GM19455 (cell line): Measurements from ENCODE around the gene ANO1.
"Not testable (repeated sequence)": the region's sequence is repeated elsewhere in the genome, so short reads cannot be mapped to it uniquely, and the experiment has no call there.

Source experiments
- ATAC-seq: cut with Tn5 transposase; IDR thresholded peaks from one replicate; pipeline ENCODE4 v1.9.1; 2021; ENCODE audit not compliant: unreplicated experiment

The ANO1 gene

DNA sequence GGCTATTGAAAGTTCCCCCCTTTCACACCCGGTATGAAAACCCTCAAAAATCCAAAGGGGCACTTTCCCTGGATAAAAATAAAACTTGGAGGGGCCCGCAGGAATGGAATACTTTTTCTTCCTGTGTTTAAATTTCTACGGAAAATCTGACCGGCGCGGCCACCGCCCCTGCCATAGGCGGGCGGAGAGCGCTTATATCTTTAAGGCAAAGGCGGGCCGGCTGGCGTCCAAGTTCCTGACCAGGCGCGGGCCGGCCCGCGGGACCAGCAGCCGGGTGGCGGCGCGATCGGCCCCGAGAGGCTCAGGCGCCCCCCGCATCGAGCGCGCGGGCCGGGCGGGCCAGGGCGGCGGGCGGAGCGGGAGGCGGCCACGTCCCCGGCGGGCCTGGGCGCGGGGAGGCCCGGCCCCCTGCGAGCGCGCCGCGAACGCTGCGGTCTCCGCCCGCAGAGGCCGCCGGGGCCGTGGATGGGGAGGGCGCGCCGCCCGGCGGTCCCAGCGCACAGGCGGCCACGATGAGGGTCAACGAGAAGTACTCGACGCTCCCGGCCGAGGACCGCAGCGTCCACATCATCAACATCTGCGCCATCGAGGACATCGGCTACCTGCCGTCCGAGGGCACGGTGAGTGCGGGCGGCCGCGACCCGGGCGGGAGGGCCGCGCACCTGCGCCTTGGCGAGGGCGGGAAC is at the start of gene ANO1:
ANO1 (plus strand) TSS at position 223 of the 686 bp plus-strand sequence; CDS start at position 513, 290 bp downstream.
- ATAC-seq = no peak

DNA sequence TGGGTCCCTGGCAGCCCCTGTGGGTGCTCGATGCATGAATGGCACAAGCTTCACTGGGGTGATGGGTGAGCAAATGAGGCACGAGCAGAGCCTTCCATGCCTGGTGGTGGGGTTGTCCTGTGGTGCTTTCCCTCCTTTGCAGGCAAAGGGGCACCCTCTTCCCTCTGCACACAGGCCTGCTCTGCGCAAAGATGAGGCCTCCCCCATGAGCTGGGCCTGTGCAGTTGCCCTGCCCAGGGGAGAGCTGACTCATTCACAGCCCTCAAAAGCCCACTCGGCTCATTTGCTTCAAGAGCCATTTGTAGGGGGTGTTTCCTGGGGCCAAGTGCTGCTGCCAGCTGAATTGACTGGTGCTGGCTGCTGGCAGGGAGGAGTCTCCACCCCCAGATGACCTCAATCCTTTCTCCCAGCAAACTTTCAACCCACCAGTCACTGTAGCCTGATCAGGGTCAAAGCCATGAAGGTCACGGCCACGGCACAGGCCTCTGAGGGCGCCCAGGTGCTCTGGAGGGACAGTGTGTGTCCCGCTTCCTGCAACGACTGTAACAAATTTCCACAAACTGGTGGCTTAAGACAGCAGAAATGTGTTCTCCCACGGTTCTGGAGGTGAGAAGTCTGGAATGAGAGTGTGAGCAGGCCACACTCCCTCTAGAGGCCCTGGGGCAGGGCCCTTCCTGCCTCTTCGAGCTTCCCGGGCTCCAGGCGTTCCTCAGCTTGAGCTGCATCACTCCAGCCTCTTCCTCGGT is 48.8 kb upstream of the ANO1 start:
- ATAC-seq = no peak

DNA sequence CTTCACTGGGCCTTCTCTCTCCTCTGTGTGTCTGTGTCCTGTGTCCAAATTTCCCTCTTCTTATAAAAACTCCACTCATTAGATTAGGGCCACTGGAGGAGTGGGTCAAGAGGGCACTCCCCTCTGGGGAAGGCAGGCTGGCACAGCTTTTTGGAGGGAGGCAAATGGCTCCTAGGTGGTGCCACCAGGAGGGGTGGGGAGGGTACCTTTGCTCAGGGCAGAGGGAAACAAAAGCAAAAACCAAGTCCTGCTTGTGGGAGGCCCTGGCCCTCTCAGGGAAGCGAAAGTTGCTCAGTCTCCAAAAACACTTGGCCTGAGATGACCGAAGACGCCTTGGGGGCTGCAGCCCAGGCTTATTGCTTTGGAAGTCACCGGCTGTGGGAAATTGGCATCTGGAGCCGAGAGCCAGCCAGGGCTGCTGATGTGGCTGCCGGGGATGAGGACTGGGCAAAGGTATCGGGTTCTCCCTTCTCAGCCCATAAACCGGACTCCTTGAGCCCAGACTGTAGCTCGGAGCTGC is 48.2 kb upstream of the ANO1 start:
- ATAC-seq = no peak

DNA sequence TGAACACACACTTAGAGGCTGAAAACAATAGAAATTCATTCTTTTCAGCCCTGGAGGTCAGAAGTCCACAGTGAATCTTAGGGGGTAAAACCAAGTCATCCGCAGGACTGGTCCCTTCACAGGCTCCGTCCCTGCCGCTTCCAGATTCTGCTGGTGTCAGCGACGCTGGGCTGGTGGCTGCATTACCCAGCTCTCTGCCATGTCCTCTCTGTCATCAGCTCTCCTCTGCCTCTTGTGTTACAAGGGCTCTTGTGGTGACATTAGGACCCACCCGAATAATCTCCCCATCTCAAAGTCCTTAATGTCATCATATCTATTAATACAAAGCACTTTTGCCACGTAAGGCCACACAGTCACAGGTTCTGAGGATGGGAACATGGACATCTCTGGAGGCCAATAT is 47.7 kb upstream of the ANO1 start:
- no peak for ATAC-seq

DNA sequence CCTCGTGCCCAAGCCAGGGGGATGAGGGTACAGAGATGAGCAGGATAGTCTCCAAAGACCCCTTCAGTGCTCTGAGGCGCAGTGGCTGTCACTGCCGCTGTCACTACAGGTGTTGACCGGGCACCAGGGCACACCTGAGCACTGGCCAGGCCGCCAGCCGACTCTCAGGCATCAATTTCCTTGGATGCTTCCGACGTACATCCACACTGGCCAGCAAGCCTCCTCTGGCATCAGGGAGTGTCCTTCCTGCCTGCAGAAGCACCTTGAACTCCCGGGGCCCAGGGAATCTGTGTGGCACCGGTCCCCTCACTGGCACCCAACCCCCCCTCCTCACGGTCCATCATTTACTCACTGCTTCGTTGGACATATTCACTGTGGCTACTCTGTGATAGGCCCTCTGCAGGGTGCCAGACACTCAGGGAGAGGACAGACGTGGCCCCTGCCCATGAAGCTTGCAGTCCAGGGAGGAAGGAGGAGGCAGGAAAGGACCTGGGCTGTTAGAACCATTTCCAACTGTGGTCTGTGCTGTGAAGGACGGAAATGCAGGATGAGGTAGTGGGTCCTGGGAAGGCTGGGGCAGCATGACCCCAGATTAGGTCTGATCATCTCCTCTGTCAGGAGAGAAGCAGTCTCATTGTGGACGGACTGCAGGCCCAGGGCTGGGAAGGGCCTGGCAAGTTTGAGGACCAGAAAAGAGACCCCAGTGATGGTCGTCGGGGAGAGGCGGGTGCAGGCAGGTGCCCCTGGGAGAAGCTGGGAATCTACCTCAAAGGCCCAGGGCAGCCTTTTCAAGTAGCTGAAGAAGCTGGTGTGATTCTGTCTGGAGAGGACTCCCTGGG is 46.3 kb upstream of the ANO1 start:
- no peak for ATAC-seq

DNA sequence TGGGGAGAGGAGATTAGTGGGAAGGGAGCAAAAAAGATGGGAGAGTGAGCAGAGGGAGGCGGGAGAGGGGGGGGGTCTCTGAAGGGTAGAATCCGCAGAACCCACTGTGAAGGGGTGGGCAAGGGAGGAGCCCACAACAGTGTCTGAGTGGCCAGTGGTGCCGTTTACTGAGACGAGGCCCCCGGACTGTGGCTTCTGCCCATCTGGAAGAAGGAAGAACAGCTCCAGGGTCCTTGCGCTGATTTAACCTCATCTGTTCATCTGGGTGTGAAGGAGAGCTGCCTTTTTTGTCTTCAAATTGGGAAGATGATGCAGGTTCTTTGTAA is 45.7 kb upstream of the ANO1 start:
- ATAC-seq = no peak

DNA sequence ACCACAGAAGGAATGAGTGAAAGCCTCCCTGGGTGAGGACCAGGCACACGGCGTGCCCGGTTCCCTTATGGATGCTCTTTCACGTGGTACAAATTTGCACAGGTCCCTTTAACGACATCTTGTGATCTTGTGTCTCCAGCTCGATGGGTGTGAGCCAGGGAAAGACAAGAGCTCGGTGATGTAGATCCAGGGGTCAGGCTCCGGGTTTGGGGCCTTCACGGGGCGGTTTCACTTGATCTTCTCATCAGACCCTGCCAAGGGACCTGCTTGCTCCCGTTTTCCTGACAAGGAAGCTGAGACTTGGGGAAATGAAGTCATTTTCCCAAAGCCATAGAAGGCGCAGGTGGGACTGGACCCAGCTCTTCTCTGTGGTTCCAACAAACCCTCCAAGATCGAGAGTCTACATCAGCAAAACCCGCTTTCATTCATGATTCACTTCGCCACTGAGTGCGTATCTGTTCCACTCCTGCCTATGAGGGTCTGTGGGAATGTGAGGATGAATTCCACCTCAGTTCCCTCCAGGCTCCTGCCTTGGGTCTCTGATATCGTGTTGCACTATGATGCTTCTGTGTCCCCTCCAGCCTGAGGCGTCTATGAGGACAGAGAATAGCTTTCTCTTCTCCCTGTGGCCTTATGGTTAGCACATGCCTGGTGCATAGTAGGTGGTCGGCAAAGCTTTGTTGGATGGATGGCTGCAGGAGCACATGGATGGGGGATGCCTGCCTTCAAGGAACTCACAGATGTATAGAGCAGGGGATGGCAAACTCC is 45.0 kb upstream of the ANO1 start:
- ATAC-seq = no peak

DNA sequence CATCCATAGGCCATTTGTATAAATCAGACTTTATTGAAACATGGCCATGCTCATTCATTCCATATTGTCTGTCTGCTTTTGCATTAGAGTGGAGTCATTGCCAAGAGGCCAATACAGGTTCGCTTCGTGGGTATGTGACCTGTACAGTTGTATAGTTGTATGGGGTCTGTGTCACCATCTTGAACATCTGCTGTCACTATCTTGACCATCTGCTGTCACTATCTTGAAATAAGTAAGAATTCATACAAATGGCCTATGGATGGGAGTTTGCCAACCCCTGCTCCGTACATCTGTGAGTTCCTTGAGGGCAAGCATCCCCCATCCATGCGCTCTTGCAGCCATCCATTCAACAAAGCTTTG is 44.4 kb upstream of the ANO1 start:
- no peak for ATAC-seq

DNA sequence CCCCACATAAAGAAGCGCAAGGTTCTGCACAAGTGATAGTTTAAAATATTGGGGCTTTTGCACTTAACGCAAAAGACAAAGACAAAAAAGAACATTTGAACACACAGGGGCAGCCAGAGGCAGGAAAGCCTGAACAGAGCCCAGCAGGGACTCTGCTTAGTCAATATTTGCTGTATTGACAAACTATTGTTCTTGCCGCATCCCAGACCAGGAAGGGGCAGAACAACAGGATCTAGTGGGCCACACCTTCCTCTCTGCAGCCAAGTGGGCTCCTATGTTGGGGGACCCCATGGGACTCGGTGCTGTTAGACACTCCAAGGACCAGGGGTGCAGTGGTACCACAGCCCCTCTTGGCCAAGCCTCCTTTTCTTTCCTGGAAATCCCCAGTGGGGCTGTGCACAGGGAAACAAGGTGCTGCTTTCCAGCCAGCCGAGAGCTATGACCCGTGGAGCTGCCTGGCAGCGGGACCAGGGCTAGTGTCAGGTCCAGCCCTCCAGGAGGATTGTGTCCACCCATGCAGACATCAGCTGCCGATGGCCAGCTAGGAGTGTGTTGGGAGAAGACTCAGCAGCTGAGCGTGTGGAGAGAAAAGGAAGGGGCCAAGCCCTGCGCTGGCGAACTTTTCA is 43.3 kb upstream of the ANO1 start:
- no peak for ATAC-seq

DNA sequence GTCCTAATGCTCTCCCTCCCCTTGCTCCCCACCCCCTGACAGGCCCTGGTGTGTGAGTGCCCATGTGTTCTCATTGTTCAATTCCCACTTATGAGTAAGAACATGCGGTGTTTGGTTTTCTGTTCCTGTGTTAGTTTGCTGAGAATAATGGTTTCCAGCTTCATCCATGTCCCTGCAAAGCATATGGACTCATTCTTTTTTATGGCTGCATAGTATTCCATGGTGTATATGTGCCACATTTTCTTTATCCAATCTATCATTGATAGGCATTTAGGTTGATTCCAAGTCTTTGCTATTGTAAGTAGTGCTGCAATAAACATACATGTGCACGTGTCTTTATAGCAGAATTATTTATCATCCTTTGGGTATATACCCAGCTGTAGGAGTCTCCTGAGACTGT is 42.5 kb upstream of the ANO1 start:
- ATAC-seq = not testable (repeated sequence)

DNA sequence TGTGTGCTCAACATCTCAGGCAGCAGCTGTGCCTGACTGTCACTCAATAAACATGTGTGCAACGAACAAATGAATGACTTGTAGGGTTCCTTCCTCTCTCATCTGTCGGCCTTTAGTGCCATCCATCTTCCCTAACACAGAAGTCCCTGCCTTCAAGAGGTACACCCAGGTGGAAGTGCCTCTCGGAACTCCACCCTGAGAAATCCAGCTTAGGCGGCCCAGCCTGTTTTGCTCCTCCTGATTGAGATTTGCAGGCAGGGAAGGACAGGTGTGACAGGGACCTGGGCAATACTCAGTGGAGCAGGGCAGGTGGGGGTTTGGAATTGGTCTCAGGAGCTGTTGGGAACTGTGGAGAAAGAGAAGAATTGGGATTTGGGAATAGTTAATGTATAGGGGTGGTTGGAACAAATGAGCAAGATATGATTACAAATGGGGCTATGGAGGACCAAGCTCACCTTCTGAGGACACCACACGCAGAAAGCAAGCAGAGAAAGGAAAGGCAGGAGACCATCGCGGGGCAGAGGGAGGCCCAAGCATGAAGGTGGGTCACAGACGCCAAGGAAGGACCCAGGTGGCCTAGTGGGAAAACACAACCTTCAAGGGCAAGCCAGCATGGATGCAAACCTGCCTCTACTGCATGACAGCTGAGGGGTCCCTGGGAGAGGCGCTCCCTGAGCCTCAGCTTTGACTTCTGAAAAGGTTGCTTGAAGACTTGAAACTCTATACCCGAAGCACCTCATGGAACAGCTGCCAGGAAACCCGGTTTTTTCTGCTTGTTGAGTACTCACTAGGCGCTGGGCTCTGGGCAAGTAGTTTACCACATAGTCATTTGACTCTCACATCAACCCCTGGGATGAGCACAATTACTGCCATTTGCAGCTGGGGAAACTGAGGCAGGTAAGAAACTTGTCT is 40.9 kb upstream of the ANO1 start:
- ATAC-seq = no peak

DNA sequence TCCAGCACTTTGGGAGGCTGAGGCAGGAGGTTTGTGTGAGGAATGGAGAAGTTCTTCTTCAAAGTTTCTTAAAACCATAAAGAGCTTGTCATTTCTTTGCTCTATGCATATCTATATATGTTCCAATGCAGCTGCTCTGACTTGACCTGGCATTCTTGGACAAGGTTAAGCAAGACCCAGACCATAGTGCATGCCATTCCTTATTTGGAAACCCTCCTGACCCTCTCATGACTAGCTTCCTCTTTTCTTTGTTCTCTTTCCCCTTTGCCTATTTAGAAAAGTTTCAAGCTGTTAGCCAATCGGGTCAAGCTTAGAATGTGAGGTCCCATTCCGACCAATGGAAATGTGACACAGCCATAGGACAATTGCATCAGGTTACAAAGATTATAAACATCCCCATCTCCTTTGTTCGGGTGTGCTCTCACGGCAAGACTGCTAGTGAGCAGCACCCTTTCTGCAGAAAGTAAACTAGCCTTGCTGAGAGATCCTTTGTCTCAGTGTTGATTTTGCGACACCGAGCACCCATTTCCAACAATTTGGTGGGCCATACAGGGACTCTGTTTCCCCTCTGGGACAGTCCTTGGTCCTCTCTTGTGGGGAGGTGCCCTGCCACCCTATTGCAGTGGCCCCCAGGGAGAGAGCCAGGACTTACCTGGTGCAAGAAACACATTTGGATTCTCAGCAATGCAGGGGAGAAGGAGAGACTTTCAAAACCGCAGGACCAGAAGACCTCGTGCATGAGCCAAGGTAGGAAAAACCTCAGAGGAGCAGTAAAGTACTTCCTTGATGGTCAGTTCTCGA is 39.9 kb upstream of the ANO1 start:
- ATAC-seq = no peak

DNA sequence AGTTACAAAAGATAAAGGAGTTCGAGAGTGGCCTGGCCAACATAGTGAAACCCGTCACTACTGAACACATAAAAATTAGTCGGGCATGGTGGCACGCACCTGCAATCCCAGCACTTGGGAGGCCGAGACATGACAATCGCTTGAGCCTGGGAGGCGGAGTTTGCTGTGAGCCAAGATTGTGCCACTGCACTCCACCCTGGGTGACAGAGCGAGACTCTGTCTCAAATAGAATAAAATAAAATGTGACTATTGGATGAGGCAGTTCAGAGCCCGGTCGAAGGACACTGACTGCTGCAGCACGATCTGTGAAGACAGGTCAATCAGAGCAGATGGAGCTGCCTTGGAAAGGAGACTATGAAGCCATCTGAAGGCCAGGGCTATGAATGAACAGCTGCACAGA is 37.7 kb upstream of the ANO1 start:
- ATAC-seq = no peak

DNA sequence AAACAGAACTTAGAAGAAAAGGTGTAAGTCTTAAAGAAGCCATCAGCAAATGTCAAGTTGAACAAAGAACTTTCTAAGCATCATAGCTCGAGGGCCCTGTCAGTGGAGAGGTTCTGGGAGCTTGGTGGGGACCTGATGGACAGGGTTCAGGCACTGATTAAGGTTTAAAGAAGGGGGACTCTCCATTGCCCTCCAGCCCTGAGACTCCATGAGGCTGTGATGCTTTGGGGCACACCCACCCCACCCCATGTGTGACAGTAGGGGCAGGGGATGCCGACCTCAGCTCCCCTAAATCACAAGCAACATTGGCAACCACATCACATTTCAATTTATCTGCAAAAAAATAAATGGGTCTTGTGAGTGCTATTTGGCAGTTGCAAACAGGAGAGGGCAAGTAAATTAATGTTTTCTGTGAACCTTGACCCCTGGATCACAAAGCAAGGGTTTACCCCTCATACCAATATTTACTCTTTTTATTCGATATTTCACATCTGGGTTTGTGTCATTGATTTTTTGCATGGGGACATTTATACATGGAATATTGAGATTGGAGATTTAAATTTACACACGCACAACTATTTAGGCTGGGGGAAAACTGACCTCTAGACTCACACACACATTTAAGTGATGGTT is 37.1 kb upstream of the ANO1 start:
- no peak for ATAC-seq

DNA sequence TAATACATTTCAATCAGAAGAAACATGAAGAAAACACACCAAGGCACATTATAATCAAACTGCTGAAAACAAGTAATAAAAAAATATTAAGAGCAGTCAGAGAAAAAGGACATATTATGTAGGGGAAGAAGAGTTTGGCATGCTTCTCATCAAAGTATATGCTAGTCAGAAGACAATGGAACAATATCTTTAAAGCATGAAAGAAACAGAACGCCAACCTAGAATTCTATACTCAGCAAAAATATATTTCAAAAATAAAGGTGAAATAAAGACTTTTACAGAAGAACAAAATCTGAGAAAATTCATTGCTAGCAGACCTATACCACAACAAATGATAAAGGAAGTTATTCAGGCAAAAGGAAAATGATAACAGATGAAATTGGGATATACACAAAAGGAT is 34.6 kb upstream of the ANO1 start:
- no peak for ATAC-seq

DNA sequence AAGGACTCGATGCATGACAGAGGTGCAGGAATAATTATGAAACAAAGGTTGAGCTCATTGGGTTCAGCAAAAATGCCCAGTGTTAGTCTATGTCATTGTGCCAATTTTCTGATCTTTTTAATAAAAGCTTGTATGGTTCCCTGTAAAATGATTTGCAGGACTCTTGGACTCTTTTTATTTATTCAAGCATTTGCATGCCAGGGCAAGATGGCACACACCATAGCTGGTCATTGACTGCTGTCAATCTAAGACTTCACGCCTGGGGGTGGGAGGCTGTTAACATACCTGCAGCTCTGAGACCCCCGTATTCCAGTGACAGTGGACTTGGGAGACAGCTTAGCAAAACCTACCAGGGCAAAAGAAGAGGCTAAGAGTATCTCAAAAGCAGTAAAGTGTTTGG is 32.0 kb upstream of the ANO1 start:
- ATAC-seq = no peak

DNA sequence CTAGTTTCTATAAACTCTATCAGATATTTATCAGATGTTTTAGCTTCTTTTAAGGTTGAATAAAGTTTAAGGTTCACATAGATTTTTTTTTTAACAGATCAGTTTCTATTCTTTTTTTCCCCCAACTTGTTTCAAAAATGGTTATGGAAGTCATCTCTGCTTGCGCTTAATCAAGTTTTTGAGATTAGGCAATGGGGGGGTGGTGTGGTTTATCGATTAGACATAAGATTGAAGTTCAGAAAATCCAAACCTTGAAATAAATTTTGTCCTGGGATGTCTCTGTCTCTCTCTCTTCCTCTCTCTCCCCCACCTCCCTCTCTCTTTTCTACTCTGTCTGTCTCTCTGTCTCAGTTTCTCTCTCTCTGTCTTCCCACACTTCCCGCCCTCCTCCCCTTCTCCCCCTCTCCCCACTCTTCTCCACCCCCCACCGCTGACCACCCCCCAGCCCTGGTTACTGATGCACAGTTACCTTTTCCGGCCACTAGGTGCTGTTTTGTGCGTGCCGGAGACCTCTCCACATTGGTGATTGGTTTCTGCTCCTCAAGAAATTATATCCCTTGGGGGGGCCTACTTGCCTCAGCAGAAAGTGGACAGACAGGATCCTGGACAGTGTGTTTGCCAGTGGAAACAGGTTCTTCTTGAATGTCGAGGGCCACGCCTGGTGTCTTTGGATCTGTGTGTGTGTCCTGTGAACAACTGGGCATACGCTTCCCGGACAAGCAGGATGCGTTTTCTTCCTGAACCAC is 29.7 kb upstream of the ANO1 start:
- no peak for ATAC-seq

DNA sequence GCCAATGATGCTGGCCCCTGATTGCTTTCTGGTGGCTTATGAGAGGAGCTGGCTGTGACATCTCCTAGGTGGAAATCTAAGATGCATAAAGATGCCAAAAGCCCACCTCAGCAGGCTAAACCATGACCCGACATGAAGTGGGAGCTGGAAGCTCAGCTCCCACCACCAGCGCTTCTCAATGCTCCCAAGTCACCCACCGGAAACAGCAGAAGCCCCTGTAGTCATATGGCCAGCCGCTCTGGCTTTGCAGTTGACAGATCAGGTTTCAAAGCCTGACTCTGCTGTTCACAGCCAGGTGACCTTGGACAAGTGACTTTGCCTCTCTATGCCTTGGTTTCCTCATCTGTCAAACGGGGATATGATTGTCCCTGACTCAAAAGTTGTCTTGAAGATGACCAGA is 29.1 kb upstream of the ANO1 start:
- no peak for ATAC-seq
